GM23248 (cell line): ENCODE results near the gene CDC27. TPM values are rescaled to one million over a fixed set of nuclear protein-coding genes. Genes with fewer than 3 reads are reported as not detected.

Source experiments
- DNase-seq: peaks from one replicate; pipeline ENCODE4 v3.0.0-alpha.2; 2015
- H2AFZ ChIP-seq: fragments of 200-600 bp; sonication (generic); 2 replicates; pipeline ENCODE4 v1.6.1; 2016; ENCODE audit warnings: antibody characterized with exemption
- H3F3A ChIP-seq: fragments of 200-600 bp; sonication (generic); 2 replicates; pipeline ENCODE4 v1.6.1; 2016; ENCODE audit warnings: mild to moderate bottlenecking, antibody characterized with exemption, mixed run types; ENCODE audit not compliant: insufficient read depth
- H3K27ac ChIP-seq: fragments of 200-600 bp; sonication (generic); 2 replicates; pipeline ENCODE4 v1.5.1; 2016; ENCODE audit warnings: mild to moderate bottlenecking
- H3K27me3 ChIP-seq: fragments of 200-600 bp; sonication (generic); replicated peaks from 2 replicates; pipeline ENCODE4 v1.6.1; 2016; ENCODE audit warnings: mild to moderate bottlenecking; ENCODE audit not compliant: insufficient read depth
- H3K36me3 ChIP-seq: fragments of 200-600 bp; sonication (generic); 2 replicates; pipeline ENCODE4 v1.6.1; 2016; ENCODE audit warnings: low read depth, mild to moderate bottlenecking
- H3K4me1 ChIP-seq: fragments of 200-600 bp; sonication (generic); 2 replicates; pipeline ENCODE4 v1.6.1; 2016; ENCODE audit warnings: mild to moderate bottlenecking; ENCODE audit not compliant: insufficient read depth
- H3K4me2 ChIP-seq: fragments of 200-600 bp; sonication (generic); one replicate; pipeline ENCODE4 v1.6.1; 2016; ENCODE audit warnings: mild to moderate bottlenecking; ENCODE audit not compliant: unreplicated experiment
- H3K4me3 ChIP-seq: fragments of 200-600 bp; sonication (generic); 2 replicates; pipeline ENCODE4 v1.5.1; 2016; ENCODE audit warnings: mild to moderate bottlenecking
- H3K79me2 ChIP-seq: fragments of 200-600 bp; sonication (generic); 2 replicates; pipeline ENCODE4 v1.6.1; 2016; ENCODE audit warnings: mild to moderate bottlenecking; ENCODE audit not compliant: insufficient read depth
- H3K9ac ChIP-seq: fragments of 200-600 bp; sonication (generic); 2 replicates; pipeline ENCODE4 v1.6.1; 2016; ENCODE audit warnings: mild to moderate bottlenecking
- H3K9me2 ChIP-seq: fragments of 200-600 bp; sonication (generic); 2 replicates; pipeline ENCODE4 v1.6.1; 2016; ENCODE audit warnings: mixed run types, mild to moderate bottlenecking, moderate library complexity; ENCODE audit not compliant: insufficient read depth
- H3K9me3 ChIP-seq: fragments of 200-600 bp; sonication (generic); one replicate; pipeline ENCODE4 v1.6.1; 2017; ENCODE audit warnings: low read depth
- H4K20me1 ChIP-seq: fragments of 200-600 bp; sonication (generic); 2 replicates; pipeline ENCODE4 v1.6.0; 2016; ENCODE audit not compliant: insufficient read depth
- EZH2 ChIP-seq: fragments of 200-600 bp; sonication (generic); IDR thresholded peaks from 2 replicates; pipeline ENCODE4 v1.6.1; 2018; ENCODE audit warnings: antibody characterized with exemption, mild to moderate bottlenecking; ENCODE audit not compliant: insufficient read depth, poor library complexity, severe bottlenecking
- EZH2phosphoT487 ChIP-seq: fragments of 200-600 bp; sonication (generic); IDR thresholded peaks from 2 replicates; pipeline ENCODE4 v1.6.1; 2018; ENCODE audit warnings: antibody characterized with exemption, moderate library complexity, mild to moderate bottlenecking, low read depth; ENCODE audit not compliant: insufficient read depth
- WGBS, 2 experiments: methylation state at CpG; one replicate each; pipeline ENCODE4 v1.1.6; 2015 to 2017; ENCODE audit warnings: low lambda C conversion rate in 2 of 2, low coverage in 1 of 2; ENCODE audit errors: missing lambda C conversion rate in 2 of 2; 5-methylcytosine and 5-hydroxymethylcytosine counted together
- in situ Hi-C: fragments of 300-500 bp; cut with MboI; formaldehyde crosslinking; loops from 2 replicates; pipeline ENCODE4 v1.15.0; 2020
- polyA plus RNA-seq: library from polyadenylated mRNA; unstranded; fragments of >200 nt; fragmentation: Nextera tagmentation; extraction: Ambion mirVana; gene quantifications from 2 replicates; pipeline ENCODE4 v1.2.1, GENCODE V29; 2016
- total RNA-seq: library from RNA; depleted of rRNA; stranded (reverse); fragments of >200 nt; shearing (Covaris generic); gene quantifications from 2 replicates; pipeline ENCODE4 v1.2.3, GENCODE V29; 2014

The CDC27 gene
- total and polyA plus RNA-seq, 2 experiments from 2014 or later, result 91.5 to 106 TPM

DNA sequence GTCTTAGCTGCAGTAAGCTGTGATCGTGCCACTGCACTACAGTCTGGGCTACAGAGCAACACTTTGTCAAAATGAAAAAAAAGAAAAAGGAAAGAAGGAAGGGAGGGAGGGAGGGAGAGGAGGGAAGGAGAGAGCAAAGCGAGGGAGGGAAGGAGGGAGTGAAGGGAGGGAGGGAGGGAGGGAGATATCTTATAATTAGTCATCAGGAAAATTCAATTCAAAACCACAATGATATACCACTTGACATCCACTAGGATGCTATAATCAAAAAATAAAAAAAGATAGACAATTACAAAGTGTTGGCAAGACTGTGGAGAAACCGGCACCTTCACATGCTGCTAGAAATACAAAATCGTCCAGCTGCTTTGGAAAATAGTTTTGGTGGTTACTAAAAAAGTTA lies 93.8 kb downstream of the CDC27 start:
- TF ChIP-seq EZH2, result no peak
- no peak for TF ChIP-seq EZH2phosphoT487
- 42 to 50% methylated on average over 3 to 4 of the region's 4 CpGs for WGBS, 2 experiments
- Histone ChIP-seq H3K9me3 (no peaks in the 10 kb centered on the region), H3K36me3 (peaks cover 6% of the 10 kb centered on the region; the same call in 1 of the 2 replicates), H3K4me1 (peaks cover 15% of the 10 kb centered on the region; the same call in 1 of the 2 replicates), H4K20me1 (no peaks in the 10 kb centered on the region), H3K79me2 (peaks cover 54% of the 10 kb centered on the region), H3K27ac (no peak overlapping the region), H3K9ac (no peak overlapping the region), H3F3A (peaks cover 4% of the 10 kb centered on the region; the same call in 1 of the 2 replicates), H3K27me3 (no peaks in the 10 kb centered on the region), H3K9me2 (no peaks in the 10 kb centered on the region), H3K4me2 (no peak overlapping the region), H3K4me3 (no peak overlapping the region), H2AFZ (no peak overlapping the region)
- peak; percentile 22 for DNase-seq
- in situ Hi-C loops, result no loop called here

DNA sequence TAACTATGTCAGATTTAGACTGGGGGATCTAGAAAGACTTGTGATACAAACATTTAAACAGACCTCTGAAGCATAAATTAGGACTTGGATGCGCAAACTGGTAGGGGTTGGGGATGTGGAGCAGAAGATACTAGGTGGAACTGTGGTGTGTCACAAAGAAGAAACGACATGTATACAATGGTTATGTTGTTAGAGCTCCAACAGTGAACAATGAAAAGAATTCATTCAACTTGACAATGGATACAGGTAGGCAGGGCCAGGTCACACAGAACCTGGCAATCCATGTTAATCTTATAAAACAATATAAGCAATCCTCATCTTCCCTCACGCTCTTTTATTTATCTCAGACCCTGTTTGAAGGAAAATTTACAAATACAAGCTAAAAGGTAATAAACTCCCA lies 102.0 kb downstream of the CDC27 start:
- no peak overlapping the region for H3K27ac ChIP-seq
- WGBS, 2 experiments, result 94 to 95% methylated on average over 3 of the region's 3 CpGs
- H3K36me3 ChIP-seq, result peaks cover 6% of the 10 kb centered on the region; the same call in 1 of the 2 replicates
- 0 out of 2 replicates have a peak, but pooled peaks cover 4% of the 10 kb centered on the region for H4K20me1 ChIP-seq
- in situ Hi-C loops, result no loop called here
- H3K4me3 ChIP-seq, result no peak overlapping the region
- H3K9me2 ChIP-seq, result no peaks in the 10 kb centered on the region
- H3F3A ChIP-seq, result no peaks in the 10 kb centered on the region
- no peaks in the 10 kb centered on the region for H3K27me3 ChIP-seq
- H3K9ac ChIP-seq, result no peak overlapping the region
- TF ChIP-seq EZH2 (no peak), EZH2phosphoT487 (no peak)
- H3K4me2 ChIP-seq, result no peak overlapping the region
- no peak overlapping the region for H2AFZ ChIP-seq
- H3K4me1 ChIP-seq, result no peaks in the 10 kb centered on the region
- no peaks in the 10 kb centered on the region for H3K9me3 ChIP-seq
- no peak for DNase-seq
- peaks cover 91% of the 10 kb centered on the region for H3K79me2 ChIP-seq

DNA sequence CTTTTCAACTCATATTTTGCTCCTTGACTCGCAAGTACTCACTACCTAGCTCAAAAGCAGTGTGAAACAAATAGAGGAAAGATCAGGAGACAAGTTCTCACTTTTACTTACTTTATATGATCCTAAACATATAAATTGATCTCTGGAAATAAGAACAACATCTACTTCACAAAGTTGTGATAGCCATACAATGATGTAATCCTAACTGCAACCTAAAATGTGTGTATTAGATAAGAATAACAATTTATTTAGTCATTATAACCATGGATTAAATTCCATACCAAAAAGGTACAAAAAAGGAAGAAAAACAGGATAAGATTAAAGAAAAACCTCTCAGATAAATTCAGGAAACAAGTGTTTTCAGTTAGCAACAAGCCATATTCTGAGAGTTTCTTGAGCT lies 103.4 kb downstream of the CDC27 start:
- no peak overlapping the region for H3K4me2 ChIP-seq
- no peaks in the 10 kb centered on the region for H3K36me3 ChIP-seq
- H4K20me1 ChIP-seq, result 0 out of 2 replicates have a peak, but pooled peaks cover 4% of the 10 kb centered on the region
- no peak for DNase-seq
- 90 to 97% methylated on average over 1 of the region's 1 CpG for WGBS, 2 experiments
- no peak overlapping the region for H3K4me3 ChIP-seq
- in situ Hi-C loops, result no loop called here
- no peaks in the 10 kb centered on the region for H3K9me2 ChIP-seq
- H2AFZ ChIP-seq, result no peak overlapping the region
- no peaks in the 10 kb centered on the region for H3K9me3 ChIP-seq
- H3K27ac ChIP-seq, result no peak overlapping the region
- TF ChIP-seq EZH2, result no peak
- TF ChIP-seq EZH2phosphoT487, result no peak
- no peaks in the 10 kb centered on the region for H3K4me1 ChIP-seq
- no peak overlapping the region for H3K9ac ChIP-seq
- H3F3A ChIP-seq, result no peaks in the 10 kb centered on the region
- H3K27me3 ChIP-seq, result no peaks in the 10 kb centered on the region
- H3K79me2 ChIP-seq, result peaks cover 77% of the 10 kb centered on the region

DNA sequence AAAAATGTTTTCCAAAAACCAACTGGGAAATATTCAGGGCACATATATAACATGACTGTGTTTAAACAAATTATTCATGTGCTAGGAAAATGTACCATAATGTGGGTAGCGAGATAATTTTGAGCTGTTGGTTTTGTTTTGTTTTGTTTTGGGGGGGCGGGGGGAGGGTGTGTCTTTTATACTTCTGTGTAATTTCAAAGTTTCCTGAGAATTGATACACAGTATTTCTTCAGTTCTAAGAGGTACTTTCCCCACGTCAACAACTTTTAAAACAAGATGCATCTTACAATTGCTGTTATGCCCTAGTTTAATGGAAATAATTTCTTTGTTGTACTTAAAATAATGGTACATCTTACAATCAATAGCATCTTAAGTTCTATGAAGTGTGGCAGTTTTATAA lies 110.3 kb downstream of the CDC27 start:
- Histone ChIP-seq H3K4me1 (no peaks in the 10 kb centered on the region), H3K27ac (no peak overlapping the region), H2AFZ (no peak overlapping the region), H3K36me3 (no peaks in the 10 kb centered on the region), H3K4me3 (no peak overlapping the region), H3K4me2 (no peak overlapping the region), H3F3A (no peaks in the 10 kb centered on the region), H3K9ac (no peak overlapping the region), H3K27me3 (no peaks in the 10 kb centered on the region), H4K20me1 (no peaks in the 10 kb centered on the region), H3K9me3 (no peaks in the 10 kb centered on the region), H3K9me2 (no peaks in the 10 kb centered on the region), H3K79me2 (peaks cover 13% of the 10 kb centered on the region; the same call in 1 of the 2 replicates)
- 97 to 99% methylated on average over 3 of the region's 3 CpGs for WGBS, 2 experiments
- no peak for TF ChIP-seq EZH2phosphoT487
- no peak for TF ChIP-seq EZH2
- DNase-seq, result no peak
- in situ Hi-C loops, result no loop called here

DNA sequence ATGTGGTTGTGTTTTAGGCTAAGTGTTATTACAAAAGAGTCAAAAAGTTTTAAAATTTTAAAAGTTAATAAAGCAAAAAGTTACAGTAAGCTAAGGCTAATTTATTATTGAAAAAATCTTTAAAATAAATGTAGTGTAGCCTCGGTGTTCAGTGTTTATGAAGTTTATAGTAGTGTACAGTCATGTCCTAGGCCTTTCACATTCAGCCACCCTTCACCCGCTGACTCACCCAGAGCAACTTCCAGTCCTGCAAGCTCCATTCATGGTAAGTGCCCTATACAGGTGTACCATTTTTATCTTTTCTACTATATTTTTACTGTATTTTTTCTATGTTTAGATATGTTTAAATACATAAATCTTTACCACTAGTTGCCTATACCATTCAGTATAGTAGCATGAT lies 111.5 kb downstream of the CDC27 start:
- Histone ChIP-seq H3K9me2 (no peaks in the 10 kb centered on the region), H3K4me2 (no peak overlapping the region), H3K4me3 (no peak overlapping the region), H3F3A (no peaks in the 10 kb centered on the region), H3K27ac (no peak overlapping the region), H3K27me3 (no peaks in the 10 kb centered on the region), H3K4me1 (no peaks in the 10 kb centered on the region), H3K36me3 (no peaks in the 10 kb centered on the region), H3K9me3 (no peaks in the 10 kb centered on the region), H4K20me1 (no peaks in the 10 kb centered on the region), H3K9ac (no peak overlapping the region), H2AFZ (no peak overlapping the region), H3K79me2 (peaks cover 2% of the 10 kb centered on the region; the same call in 1 of the 2 replicates)
- peak; percentile 51 for DNase-seq
- in situ Hi-C loops, result no loop called here
- no peak for TF ChIP-seq EZH2phosphoT487
- no peak for TF ChIP-seq EZH2
- WGBS, 2 experiments, result 61 to 62% methylated on average over 2 of the region's 2 CpGs
